Common myeloid progenitor, CD34-positive (primary cell): ENCODE data around the gene IFT57.
A peak's percentile ranks its signal among the peaks of the same experiment; 100 is the strongest.

Experiments
- CTCF ChIA-PET: fragments of 350-600 bp; sonication (Branson Sonifier 250); formaldehyde crosslinking; loops from one replicate; lab custom pipeline; 2021; ENCODE audit warnings: antibody characterized with exemption; lab: Charles Lee
- POLR2A ChIA-PET: fragments of 350-600 bp; sonication (Branson Sonifier 250); formaldehyde crosslinking; loops from one replicate; lab custom pipeline; 2021; ENCODE audit warnings: antibody characterized with exemption; lab: Charles Lee
- DNase-seq, 3 donors: peaks; one replicate each; pipeline versions ENCODE4 v3.0.0 to v3.0.0-alpha.2; 2013
- H3K27ac ChIP-seq, 2 experiments: 1 replicate in 1 of 2; 2 replicates in 1 of 2; pipeline ENCODE4 v1.7.0; 2013; ENCODE audit warnings: inconsistent platforms in 2 of 2, low read length in 2 of 2, mild to moderate bottlenecking in 2 of 2, low read depth in 1 of 2, moderate library complexity in 1 of 2; ENCODE audit not compliant: severe bottlenecking in 2 of 2, insufficient read depth in 1 of 2, poor library complexity in 1 of 2
- H3K27me3 ChIP-seq, 5 experiments: replicated peaks in 2 of 5; 1 replicate in 3 of 5; 2 replicates in 2 of 5; pipeline versions ENCODE4 v1.6.1 to v1.7.0; 2013; ENCODE audit warnings: low read length in 4 of 5, mild to moderate bottlenecking in 2 of 5, moderate library complexity in 2 of 5, inconsistent platforms in 1 of 5; ENCODE audit not compliant: insufficient read depth in 5 of 5, control insufficient read depth in 4 of 5
- H3K36me3 ChIP-seq, 4 experiments: 1 replicate in 2 of 4; 2 replicates in 2 of 4; pipeline versions ENCODE4 v1.6.1 to v1.7.0; 2013; ENCODE audit warnings: low read length in 3 of 4, control low read depth in 1 of 4, mild to moderate bottlenecking in 1 of 4; ENCODE audit not compliant: control insufficient read depth in 4 of 4, insufficient read depth in 4 of 4
- H3K4me1 ChIP-seq, 4 experiments: 1 replicate in 3 of 4; 2 replicates in 1 of 4; pipeline versions ENCODE4 v1.6.1 to v1.7.1; 2013; ENCODE audit warnings: low read length in 3 of 4, mild to moderate bottlenecking in 3 of 4, control low read depth in 1 of 4, inconsistent platforms in 1 of 4, moderate library complexity in 1 of 4; ENCODE audit not compliant: control insufficient read depth in 4 of 4, insufficient read depth in 4 of 4; ENCODE audit errors: control extremely low read depth in 1 of 4
- H3K4me3 ChIP-seq, 7 experiments: 1 replicate in 4 of 7; 2 replicates in 3 of 7; pipeline versions ENCODE4 v1.5.1 to v1.7.0; 2013; ENCODE audit warnings: mild to moderate bottlenecking in 7 of 7, low read length in 6 of 7, moderate library complexity in 6 of 7, inconsistent platforms in 2 of 7, low read depth in 2 of 7, control low read depth in 1 of 7; ENCODE audit not compliant: insufficient read depth in 4 of 7, control insufficient read depth in 1 of 7; ENCODE audit errors: extremely low read depth in 1 of 7
- H3K9me3 ChIP-seq, 5 experiments: 1 replicate in 4 of 5; 2 replicates in 1 of 5; pipeline versions ENCODE4 v1.6.1 to v1.7.1; 2013; ENCODE audit warnings: low read length in 4 of 5, mild to moderate bottlenecking in 2 of 5, inconsistent platforms in 1 of 5, low read depth in 1 of 5, moderate library complexity in 1 of 5; ENCODE audit not compliant: control insufficient read depth in 4 of 5, insufficient read depth in 2 of 5; ENCODE audit errors: control extremely low read depth in 1 of 5
- WGBS: methylation state at CpG from one replicate; pipeline ENCODE4 v1.1.5; 2013; ENCODE audit not compliant: insufficient coverage; 5-methylcytosine and 5-hydroxymethylcytosine counted together

The IFT57 gene

GRCh38 chr3:108235290-108235689 is 13.1 kb upstream of the IFT57 start:
- WGBS = no CpG with 5 or more reads among the region's 1 CpG
- peaks cover 0 to 4% (median 2%) of the 10 kb centered on the region in 4 experiments for H3K4me1 ChIP-seq
- CTCF ChIA-PET = interaction anchor here (1.0 kb wide), 1 partner anchor 220 kb away, joined by 3 read pairs; no protein-coding TSS in a partner anchor
- H3K36me3 ChIP-seq = no peaks in the 10 kb centered on the region
- H3K27ac ChIP-seq = no peak overlapping the region
- POLR2A ChIA-PET = no interaction called here
- H3K9me3 ChIP-seq = no peaks in the 10 kb centered on the region
- DNase-seq = no peak
- H3K4me3 ChIP-seq = no peak overlapping the region
- no peaks in the 10 kb centered on the region for H3K27me3 ChIP-seq

GRCh38 chr3:108234387-108234957 is 12.2 kb upstream of the IFT57 start:
- Histone ChIP-seq H3K4me3 (no peak overlapping the region), H3K27ac (no peak overlapping the region), H3K36me3 (no peaks in the 10 kb centered on the region), H3K27me3 (no peaks in the 10 kb centered on the region), H3K4me1 (peaks cover 0 to 4% (median 2%) of the 10 kb centered on the region in 4 experiments), H3K9me3 (no peaks in the 10 kb centered on the region)
- ChIA-PET CTCF (interaction anchor here (1.0 kb wide), 2 partner anchors 10 to 219 kb away, joined by 3 read pairs; no protein-coding TSS in a partner anchor), POLR2A (no interaction called here)
- WGBS = 100% methylated on average over 1 of the region's 1 CpG
- DNase-seq = no peak

GRCh38 chr3:108228286-108228685 is 6.1 kb upstream of the IFT57 start:
- WGBS = no CpG with 5 or more reads among the region's 1 CpG
- H3K36me3 ChIP-seq = no peaks in the 10 kb centered on the region
- DNase-seq = no peak
- POLR2A ChIA-PET = no interaction called here
- H3K27me3 ChIP-seq = no peaks in the 10 kb centered on the region
- no peak overlapping the region for H3K4me3 ChIP-seq
- CTCF ChIA-PET = no interaction called here
- H3K9me3 ChIP-seq = no peaks in the 10 kb centered on the region
- H3K27ac ChIP-seq = no peak overlapping the region
- H3K4me1 ChIP-seq = peaks cover 15 to 19% (median 16%) of the 10 kb centered on the region in 4 experiments

GRCh38 chr3:108227131-108227530 is 4.9 kb upstream of the IFT57 start:
- peaks cover 22 to 28% (median 23%) of the 10 kb centered on the region in 4 experiments for H3K4me1 ChIP-seq
- H3K4me3 ChIP-seq = no peak overlapping the region
- no peak overlapping the region for H3K27ac ChIP-seq
- H3K9me3 ChIP-seq = no peaks in the 10 kb centered on the region
- CTCF ChIA-PET = no interaction called here
- H3K36me3 ChIP-seq = no peaks in the 10 kb centered on the region
- no CpG with 5 or more reads among the region's 6 CpGs for WGBS
- no peaks in the 10 kb centered on the region for H3K27me3 ChIP-seq
- POLR2A ChIA-PET = no interaction called here
- no peak for DNase-seq

GRCh38 chr3:108225221-108225620 is 3.0 kb upstream of the IFT57 start:
- ChIA-PET POLR2A (interaction anchor here (0.6 kb wide), 2 partner anchors 71 to 442 kb away, joined by 3 read pairs; no protein-coding TSS in a partner anchor), CTCF (interaction anchor here (1.3 to 1.5 kb wide), 2 partner anchors 11 to 87 kb away, joined by 3 read pairs; no protein-coding TSS in a partner anchor)
- Histone ChIP-seq H3K9me3 (no peaks in the 10 kb centered on the region), H3K27me3 (no peaks in the 10 kb centered on the region), H3K4me3 (no peak overlapping the region), H3K27ac (no peak overlapping the region), H3K36me3 (no peaks in the 10 kb centered on the region), H3K4me1 (peaks cover 26 to 40% (median 35%) of the 10 kb centered on the region in 4 experiments)
- WGBS = no CpG with 5 or more reads among the region's 1 CpG
- no peak for DNase-seq

GRCh38 chr3:108223928-108224327 is 1.7 kb upstream of the IFT57 start:
- WGBS = 0% methylated on average over 2 of the region's 4 CpGs
- H3K9me3 ChIP-seq = no peaks in the 10 kb centered on the region
- peaks cover 26 to 46% (median 38%) of the 10 kb centered on the region in 4 experiments for H3K4me1 ChIP-seq
- CTCF ChIA-PET = interaction anchor here (0.9 to 2.3 kb wide), 11 partner anchors 9 to 295 kb away, joined by 3 to 9 read pairs (median 3); no protein-coding TSS in a partner anchor
- no peaks in the 10 kb centered on the region for H3K27me3 ChIP-seq
- peak overlapping the region in 6 of 7 experiments; percentile 8 to 89 (median 40) for H3K4me3 ChIP-seq
- no peaks in the 10 kb centered on the region for H3K36me3 ChIP-seq
- peak overlapping the region; percentile 59 to 97 for H3K27ac ChIP-seq
- DNase-seq = peak; percentile 65 to 86 (median 81)
- POLR2A ChIA-PET = interaction anchor here (0.6 to 1.5 kb wide), 3 partner anchors 98 to 145 kb away, joined by 3 to 4 read pairs (median 3); no protein-coding TSS in a partner anchor
